Measurements from ENCODE around the gene ACSS2. TPM values are rescaled to one million over a fixed set of nuclear protein-coding genes. Genes with fewer than 3 reads are reported as not detected.

The ACSS2 gene
- total RNA-seq, 4 donors from 2014 or later: 54.3 to 98.1 (median 71.5) TPM

- H3K4me3 ChIP-seq (ENCODE audit: low read depth, poor library complexity, severe bottlenecking): no peak overlapping the region
- peak in 1 of 2 donors; percentile 57 for DNase-seq (ENCODE audit: low spot score in 2 of 2)
- WGBS, 2 donors: 23 to 31% methylated on average over 7 of the region's 7 CpGs
- intact Hi-C loops (cut with DNase I; ENCODE audit: low total_unique reads): no loop called here
- TF ChIP-seq CTCF (IDR thresholded peaks at IDR 0.05): no peak
- TF ChIP-seq POLR2A (IDR thresholded peaks at IDR 0.05): no peak
These were observed 31.4 kb downstream of the ACSS2 start for GRCh38 chr20:34907616-34908469.

- no peak for DNase-seq (ENCODE audit: low spot score in 2 of 2)
- WGBS, 2 donors: 91 to 93% methylated on average over 4 of the region's 4 CpGs
- H3K4me3 ChIP-seq (ENCODE audit: low read depth, poor library complexity, severe bottlenecking): no peak overlapping the region
- intact Hi-C loops (cut with DNase I; ENCODE audit: low total_unique reads): no loop called here
- TF ChIP-seq POLR2A (IDR thresholded peaks at IDR 0.05): no peak
- TF ChIP-seq CTCF (IDR thresholded peaks at IDR 0.05): no peak
These were observed 38.7 kb downstream of the ACSS2 start for GRCh38 chr20:34915131-34915530.

DNA sequence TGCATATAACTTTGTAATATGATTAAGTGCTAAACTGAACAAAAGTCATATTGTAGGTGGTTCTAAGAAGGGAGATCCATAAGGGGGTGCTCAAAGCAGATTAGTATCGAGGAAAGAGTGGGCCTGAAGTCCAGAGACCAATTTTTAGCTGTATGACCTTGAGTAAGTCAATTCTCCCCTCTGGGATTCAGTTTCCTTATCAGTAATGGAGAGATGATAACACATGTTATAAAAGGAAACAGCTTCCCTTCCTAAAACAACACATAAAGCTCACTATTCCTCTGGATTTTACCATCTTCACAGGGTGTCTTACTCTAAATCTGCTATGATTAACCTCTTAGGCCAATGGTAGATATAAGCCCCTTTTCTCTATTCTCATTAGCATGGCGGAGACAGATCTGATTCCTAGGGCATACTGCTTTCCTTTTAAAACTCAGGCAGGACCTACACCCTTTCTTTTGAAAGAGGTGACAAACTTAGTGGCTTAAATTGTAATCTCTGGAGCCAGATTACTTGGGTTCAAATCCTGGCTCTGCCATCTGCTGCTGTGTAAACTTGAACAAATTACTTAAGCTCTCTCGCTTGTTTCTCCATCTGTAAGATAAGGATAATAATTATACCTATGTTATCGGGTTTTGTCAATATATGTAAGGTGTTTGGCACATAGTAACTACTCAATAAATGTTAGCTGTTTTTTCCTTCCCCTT, 39.5 kb downstream of the ACSS2 start:
- intact Hi-C loops (cut with DNase I; ENCODE audit: low total_unique reads): no loop called here
- 91% methylated on average over 4 of the region's 4 CpGs for WGBS, 2 donors
- peak in 1 of 2 donors; percentile 1 for DNase-seq (ENCODE audit: low spot score in 2 of 2)
- no peak overlapping the region for H3K4me3 ChIP-seq (ENCODE audit: low read depth, poor library complexity, severe bottlenecking)
- no peak for TF ChIP-seq CTCF (IDR thresholded peaks at IDR 0.05)
- TF ChIP-seq POLR2A (IDR thresholded peaks at IDR 0.05): no peak

DNA sequence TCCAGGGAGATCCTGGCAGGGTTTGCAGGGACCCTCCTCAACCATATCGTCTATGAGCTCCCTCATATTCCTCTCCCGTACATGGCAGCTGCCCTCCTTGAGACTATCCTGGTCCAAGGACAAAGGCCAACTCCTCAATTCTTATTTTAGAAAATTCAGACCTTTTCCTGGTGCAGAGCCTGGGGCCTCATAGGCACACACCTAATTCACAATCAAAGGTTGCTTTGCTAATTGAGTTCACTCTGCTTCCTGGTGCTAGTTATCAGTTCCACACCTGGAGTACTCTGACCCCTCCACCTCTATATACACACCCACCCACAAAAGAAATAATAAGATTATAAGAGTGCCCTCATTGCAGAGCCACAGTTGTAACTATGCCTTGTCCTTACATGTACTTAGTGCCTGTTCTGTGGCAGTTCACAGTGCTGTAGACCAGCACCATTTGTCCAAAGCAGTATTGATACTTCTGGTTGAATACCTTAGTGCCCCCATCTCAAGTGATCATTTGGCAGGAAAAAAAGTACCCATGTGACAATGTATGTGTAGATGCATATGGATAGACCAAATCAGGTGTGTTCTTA, 40.5 kb downstream of the ACSS2 start:
- 86 to 88% methylated on average over 2 of the region's 2 CpGs for WGBS, 2 donors
- DNase-seq (ENCODE audit: low spot score in 2 of 2): peak in 1 of 2 donors; percentile 29

DNA sequence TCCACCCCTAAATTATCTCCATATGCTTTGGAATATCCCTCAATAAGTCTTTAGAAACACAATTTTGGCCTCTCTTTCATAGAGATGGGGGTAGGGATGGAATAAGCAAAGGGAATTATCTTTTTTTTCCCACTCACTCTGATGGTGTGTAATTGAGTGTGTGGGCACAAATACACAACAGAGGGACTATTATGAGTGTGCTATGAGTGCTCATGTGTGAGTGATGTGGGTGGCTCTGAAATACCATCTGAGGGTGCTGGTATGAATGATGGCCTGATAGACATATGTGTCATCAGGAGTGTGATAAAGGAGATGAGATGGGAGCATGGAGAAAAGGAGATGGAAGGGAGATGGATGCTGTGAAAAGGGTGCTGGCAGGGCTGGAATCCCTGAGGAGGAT, 43.6 kb downstream of the ACSS2 start:
- TF ChIP-seq POLR2A (IDR thresholded peaks at IDR 0.05) (no peak), CTCF (IDR thresholded peaks at IDR 0.05) (no peak)
- intact Hi-C loops (cut with DNase I; ENCODE audit: low total_unique reads): no loop called here
- DNase-seq (ENCODE audit: low spot score in 2 of 2): no peak
- H3K4me3 ChIP-seq (ENCODE audit: low read depth, poor library complexity, severe bottlenecking): no peak overlapping the region

More for the DNA sequence above, 40.5 kb downstream of the ACSS2 start:
- TF ChIP-seq CTCF (IDR thresholded peaks at IDR 0.05) (no peak), POLR2A (IDR thresholded peaks at IDR 0.05) (no peak)
- H3K4me3 ChIP-seq (ENCODE audit: low read depth, poor library complexity, severe bottlenecking): no peak overlapping the region
- intact Hi-C loops (cut with DNase I; ENCODE audit: low total_unique reads): no loop called here

Data from lower leg skin (tissue), 4 donors.